BE2C (cell line): Measurements from ENCODE around the gene NDST4. TPM values are rescaled to one million over a fixed set of nuclear protein-coding genes. Genes with fewer than 3 reads are reported as not detected.

Source experiments
- DNase-seq: peaks from one replicate; pipeline ENCODE4 v3.0.0-alpha.2; 2020
- H3K27me3 ChIP-seq: fragments of 250-450 bp; sonication (Bioruptor Pico); 2 replicates; pipeline ENCODE4 v1.5.1; 2020; ENCODE audit warnings: mild to moderate bottlenecking
- H3K36me3 ChIP-seq: fragments of 250-450 bp; sonication (Bioruptor Pico); 2 replicates; pipeline ENCODE4 v1.5.1; 2020; ENCODE audit warnings: mild to moderate bottlenecking
- H3K4me1 ChIP-seq: fragments of 250-450 bp; sonication (Bioruptor Pico); 2 replicates; pipeline ENCODE4 v1.5.1; 2020
- H3K4me3 ChIP-seq: 2 replicates; pipeline ENCODE4 v1.5.1; 2011; ENCODE audit warnings: low read depth, low read length
- H3K9me3 ChIP-seq: fragments of 250-450 bp; sonication (Bioruptor Pico); 2 replicates; pipeline ENCODE4 v1.5.1; 2020
- polyA plus RNA-seq: library from polyadenylated mRNA; unstranded; fragments of >200 nt; gene quantifications from one replicate; pipeline ENCODE4 v1.2.1, GENCODE V29; 2012; ENCODE audit warnings: low read depth, missing spikeins; ENCODE audit not compliant: insufficient read length, insufficient read depth
- TF ChIP-seq, protein P1 (sequence below): IDR thresholded peaks from 2 replicates; pipeline ENCODE4 v1.5.1; 2012; ENCODE audit warnings: mild to moderate bottlenecking, low read depth, low read length

The NDST4 gene
- polyA plus RNA-seq = not detected

DNA sequence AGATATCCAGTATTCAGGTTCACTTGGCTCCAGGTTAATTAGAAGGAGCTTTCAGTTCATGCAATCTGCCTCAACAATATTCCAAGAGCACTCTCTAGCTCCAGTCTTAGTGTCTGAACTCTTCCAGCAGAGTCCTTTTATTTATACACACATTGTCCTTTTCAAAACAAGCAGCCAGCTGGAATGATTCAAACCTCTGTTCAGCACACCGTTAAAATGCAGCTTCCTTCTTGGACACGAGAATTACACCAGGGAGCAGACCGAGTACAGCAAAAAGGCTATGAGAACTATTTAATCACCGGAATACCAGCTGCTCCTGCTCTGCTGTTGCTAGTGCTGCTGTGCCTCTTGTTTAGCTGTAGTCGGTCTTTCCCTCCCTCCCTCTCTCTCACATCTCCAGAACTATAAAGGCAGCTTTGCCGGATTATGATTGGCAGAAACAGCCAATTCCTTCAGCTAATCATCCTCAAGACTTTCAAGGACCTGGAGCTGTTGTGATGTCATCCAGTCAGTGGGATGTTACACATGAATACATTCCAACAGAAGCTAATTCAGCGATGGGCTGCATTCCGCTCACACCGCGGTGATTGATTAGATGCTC lies at the start of gene NDST4:
Gene NDST4, minus strand, starts transcription at position 115 of the 601 bp plus-strand sequence. CDS start 36,584 bp downstream, outside the sequence.
- no peak for DNase-seq
- Histone ChIP-seq H3K4me3 (no peak within 1 kb of the TSS), H3K9me3 (no peaks in the 10 kb centered on the region), H3K27me3 (peaks cover 9% of the 10 kb centered on the region; the same call in 1 of the 2 replicates), H3K36me3 (no peaks in the 10 kb centered on the region), H3K4me1 (no peaks in the 10 kb centered on the region)
- TF ChIP-seq, protein P1, sequence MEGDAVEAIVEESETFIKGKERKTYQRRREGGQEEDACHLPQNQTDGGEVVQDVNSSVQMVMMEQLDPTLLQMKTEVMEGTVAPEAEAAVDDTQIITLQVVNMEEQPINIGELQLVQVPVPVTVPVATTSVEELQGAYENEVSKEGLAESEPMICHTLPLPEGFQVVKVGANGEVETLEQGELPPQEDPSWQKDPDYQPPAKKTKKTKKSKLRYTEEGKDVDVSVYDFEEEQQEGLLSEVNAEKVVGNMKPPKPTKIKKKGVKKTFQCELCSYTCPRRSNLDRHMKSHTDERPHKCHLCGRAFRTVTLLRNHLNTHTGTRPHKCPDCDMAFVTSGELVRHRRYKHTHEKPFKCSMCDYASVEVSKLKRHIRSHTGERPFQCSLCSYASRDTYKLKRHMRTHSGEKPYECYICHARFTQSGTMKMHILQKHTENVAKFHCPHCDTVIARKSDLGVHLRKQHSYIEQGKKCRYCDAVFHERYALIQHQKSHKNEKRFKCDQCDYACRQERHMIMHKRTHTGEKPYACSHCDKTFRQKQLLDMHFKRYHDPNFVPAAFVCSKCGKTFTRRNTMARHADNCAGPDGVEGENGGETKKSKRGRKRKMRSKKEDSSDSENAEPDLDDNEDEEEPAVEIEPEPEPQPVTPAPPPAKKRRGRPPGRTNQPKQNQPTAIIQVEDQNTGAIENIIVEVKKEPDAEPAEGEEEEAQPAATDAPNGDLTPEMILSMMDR = no peak

DNA sequence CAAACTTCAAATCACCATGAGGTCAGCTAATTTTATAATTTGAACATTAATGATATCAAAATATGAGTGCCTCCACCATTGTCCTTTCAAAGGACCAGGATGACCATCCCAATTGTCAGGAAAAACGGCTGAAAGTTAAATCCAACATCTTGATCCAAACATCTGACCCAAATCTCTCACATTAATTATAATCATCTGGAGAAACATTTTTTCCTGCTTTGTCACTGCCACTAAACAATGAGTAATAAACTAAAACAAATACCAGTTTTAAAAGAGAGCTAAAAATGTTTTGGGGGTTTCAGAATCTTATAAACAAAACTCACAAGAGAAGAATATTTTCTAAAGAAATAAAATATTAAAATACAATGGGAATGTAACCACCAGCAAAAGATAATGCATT lies 45.7 kb upstream of the NDST4 start:
- H3K27me3 ChIP-seq = no peaks in the 10 kb centered on the region
- H3K9me3 ChIP-seq = no peaks in the 10 kb centered on the region
- TF ChIP-seq, protein P1 = no peak
- no peaks in the 10 kb centered on the region for H3K36me3 ChIP-seq
- DNase-seq = no peak
- no peak overlapping the region for H3K4me3 ChIP-seq
- no peaks in the 10 kb centered on the region for H3K4me1 ChIP-seq

DNA sequence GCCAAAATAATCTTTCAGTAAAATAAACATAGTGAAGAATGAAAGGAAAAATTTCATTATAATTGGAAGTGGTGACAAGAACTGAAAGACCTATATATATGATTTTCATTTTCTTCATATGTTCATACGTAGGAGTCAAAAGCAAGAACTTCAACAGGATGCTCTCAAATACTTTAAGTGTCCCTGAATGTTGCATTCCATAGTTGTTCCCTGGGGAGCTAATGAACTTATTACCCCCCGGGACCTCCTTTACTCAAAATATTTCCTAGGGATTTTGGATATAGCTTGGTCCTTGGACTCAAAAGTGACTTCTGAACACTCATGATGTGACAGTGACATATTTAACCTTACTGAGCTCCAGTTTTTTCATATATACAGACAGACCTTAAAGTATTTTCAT lies 44.9 kb upstream of the NDST4 start:
- no peak overlapping the region for H3K4me3 ChIP-seq
- DNase-seq = no peak
- no peaks in the 10 kb centered on the region for H3K36me3 ChIP-seq
- no peaks in the 10 kb centered on the region for H3K4me1 ChIP-seq
- no peaks in the 10 kb centered on the region for H3K9me3 ChIP-seq
- H3K27me3 ChIP-seq = no peaks in the 10 kb centered on the region
- TF ChIP-seq, protein P1 = no peak

DNA sequence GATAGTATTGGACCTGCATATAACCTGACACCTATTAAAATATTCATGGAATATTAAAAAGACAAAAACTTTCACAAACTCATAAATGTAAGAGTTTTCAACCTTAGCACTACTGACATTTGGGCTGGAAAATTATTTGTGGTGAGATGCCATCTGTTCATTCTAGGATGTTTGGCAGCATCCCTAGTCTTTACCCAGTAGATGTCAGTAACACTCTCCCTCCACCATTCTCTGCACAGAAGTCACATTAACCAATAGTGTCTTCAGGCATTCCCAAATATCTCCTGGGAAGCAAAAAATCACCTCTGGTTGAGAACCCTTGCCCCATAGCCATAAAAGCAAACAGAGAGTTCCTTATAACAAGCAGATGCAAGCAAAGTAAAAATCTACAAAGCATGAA lies 41.4 kb upstream of the NDST4 start:
- no peaks in the 10 kb centered on the region for H3K27me3 ChIP-seq
- no peaks in the 10 kb centered on the region for H3K4me1 ChIP-seq
- TF ChIP-seq, protein P1 = no peak
- DNase-seq = no peak
- no peaks in the 10 kb centered on the region for H3K9me3 ChIP-seq
- no peaks in the 10 kb centered on the region for H3K36me3 ChIP-seq
- H3K4me3 ChIP-seq = no peak overlapping the region

DNA sequence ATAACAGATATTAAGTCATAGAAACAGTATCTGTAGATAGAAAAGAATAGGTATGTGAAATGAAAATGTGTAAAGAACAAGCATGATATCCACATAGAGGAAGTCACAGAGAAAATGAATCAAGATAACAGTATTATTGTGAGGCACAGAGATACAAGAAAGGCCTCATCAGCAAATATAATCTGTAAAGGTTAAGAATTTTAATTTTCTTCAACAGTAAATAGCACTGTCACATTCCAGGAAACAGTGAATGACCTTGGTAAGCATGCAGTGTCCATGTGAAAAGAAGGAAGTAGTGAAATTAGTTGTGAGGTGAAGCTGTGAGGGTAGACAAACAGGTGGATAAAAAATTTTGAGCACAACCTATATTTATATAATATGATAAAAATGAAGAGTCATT lies 39.5 kb upstream of the NDST4 start:
- no peak for DNase-seq
- Histone ChIP-seq H3K9me3 (no peaks in the 10 kb centered on the region), H3K4me1 (no peaks in the 10 kb centered on the region), H3K36me3 (no peaks in the 10 kb centered on the region), H3K4me3 (no peak overlapping the region), H3K27me3 (no peaks in the 10 kb centered on the region)
- TF ChIP-seq, protein P1 = no peak

DNA sequence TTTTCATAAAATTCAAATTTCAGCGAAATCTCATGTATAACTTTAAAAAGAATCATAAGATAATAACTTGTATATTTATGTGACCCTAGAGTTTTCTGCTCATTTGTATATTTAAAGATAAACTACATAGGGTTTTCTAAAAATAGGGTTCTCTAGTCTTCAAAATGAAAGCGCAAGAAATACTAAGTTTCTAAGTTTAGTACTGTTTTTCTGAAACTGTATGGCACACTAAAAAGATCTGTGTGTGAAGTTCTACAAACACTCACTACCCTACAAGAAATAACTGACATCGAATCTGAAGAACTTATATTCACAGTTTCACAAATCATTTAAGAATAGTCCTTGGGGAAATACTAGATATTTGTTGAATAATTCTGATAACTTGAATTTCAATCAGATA lies 38.7 kb upstream of the NDST4 start:
- H3K36me3 ChIP-seq = no peaks in the 10 kb centered on the region
- H3K4me3 ChIP-seq = no peak overlapping the region
- DNase-seq = no peak
- TF ChIP-seq, protein P1 = no peak
- H3K4me1 ChIP-seq = no peaks in the 10 kb centered on the region
- H3K9me3 ChIP-seq = no peaks in the 10 kb centered on the region
- no peaks in the 10 kb centered on the region for H3K27me3 ChIP-seq
